Colonic mucosa (tissue), 4 donors: Measurements from ENCODE around the gene AGRP. TPM values are rescaled to one million over a fixed set of nuclear protein-coding genes. Genes with fewer than 3 reads are reported as not detected.
A peak's percentile ranks its signal among the peaks of the same experiment; 100 is the strongest.

Experiments
- DNase-seq: peaks from one replicate; pipeline ENCODE4 v3.0.0-alpha.2; 2020
- H3K27ac ChIP-seq: fragments of 200-600 bp; one replicate; pipeline ENCODE4 v1.8.0; 2021
- H3K27me3 ChIP-seq: fragments of 200-600 bp; one replicate; pipeline ENCODE4 v1.8.0; 2021
- H3K36me3 ChIP-seq: fragments of 200-600 bp; one replicate; pipeline ENCODE4 v1.8.0; 2021
- H3K4me1 ChIP-seq: fragments of 200-600 bp; one replicate; pipeline ENCODE4 v1.8.0; 2021; ENCODE audit warnings: mild to moderate bottlenecking
- H3K4me3 ChIP-seq: fragments of 200-600 bp; one replicate; pipeline ENCODE4 v1.8.0; 2021
- H3K9ac ChIP-seq, 2 donors: one replicate each; pipeline ENCODE4 v1.7.0; 2013; ENCODE audit warnings: control low read depth in 2 of 2, low read depth in 2 of 2, low read length in 2 of 2
- H3K9me3 ChIP-seq: fragments of 200-600 bp; one replicate; pipeline ENCODE4 v1.8.0; 2021
- intact Hi-C: fragments of 100-400 bp; cut with DNase I; formaldehyde crosslinking; loops from one replicate; pipeline ENCODE4 v1.14.1; 2022
- total RNA-seq, 2 donors: library from RNA; stranded (reverse); fragmentation: NEBNext Ultra II Directional in 1 of 2; extraction: Animal tissue kit (Norgen Biotek cat#: 25700) in 1 of 2; gene quantifications; one replicate each; pipeline ENCODE4 v1.2.1, GENCODE V29; 2021
- TF ChIP-seq, protein P1 (sequence below): fragments of 200-600 bp; IDR thresholded peaks from one replicate; pipeline ENCODE4 v1.8.0; 2022; ENCODE audit warnings: antibody characterized with exemption, mild to moderate bottlenecking
- donor health status: healthy.
- donor health status: DM: no; HTN: no; CAD: no.
- donor health status: DM: no; HTN: no; CAD: no.

The AGRP gene
- total RNA-seq, 2 donors from 2014 or later, result not detected

DNA sequence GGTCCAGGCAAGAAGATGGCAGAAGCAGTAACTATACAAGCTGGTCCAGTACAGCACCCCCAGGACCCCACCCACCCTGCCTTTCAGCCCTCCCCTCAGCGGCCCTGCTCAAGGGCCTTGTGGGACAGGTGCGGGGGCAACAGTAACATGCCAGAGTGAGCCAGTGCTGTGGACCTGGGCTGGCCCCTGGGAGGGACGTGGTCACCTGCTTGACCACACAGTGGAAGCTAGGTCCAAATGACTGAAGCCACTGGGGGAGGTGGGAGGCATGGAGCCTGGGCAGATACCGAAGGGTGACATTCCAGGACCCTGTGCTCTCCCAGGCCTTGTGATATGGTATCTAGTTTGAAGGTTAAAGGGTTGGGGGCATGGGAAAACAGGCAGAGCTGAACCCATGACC is 19.7 kb downstream of the AGRP start:
- H3K4me3 ChIP-seq, result no peak overlapping the region
- TF ChIP-seq, protein P1, sequence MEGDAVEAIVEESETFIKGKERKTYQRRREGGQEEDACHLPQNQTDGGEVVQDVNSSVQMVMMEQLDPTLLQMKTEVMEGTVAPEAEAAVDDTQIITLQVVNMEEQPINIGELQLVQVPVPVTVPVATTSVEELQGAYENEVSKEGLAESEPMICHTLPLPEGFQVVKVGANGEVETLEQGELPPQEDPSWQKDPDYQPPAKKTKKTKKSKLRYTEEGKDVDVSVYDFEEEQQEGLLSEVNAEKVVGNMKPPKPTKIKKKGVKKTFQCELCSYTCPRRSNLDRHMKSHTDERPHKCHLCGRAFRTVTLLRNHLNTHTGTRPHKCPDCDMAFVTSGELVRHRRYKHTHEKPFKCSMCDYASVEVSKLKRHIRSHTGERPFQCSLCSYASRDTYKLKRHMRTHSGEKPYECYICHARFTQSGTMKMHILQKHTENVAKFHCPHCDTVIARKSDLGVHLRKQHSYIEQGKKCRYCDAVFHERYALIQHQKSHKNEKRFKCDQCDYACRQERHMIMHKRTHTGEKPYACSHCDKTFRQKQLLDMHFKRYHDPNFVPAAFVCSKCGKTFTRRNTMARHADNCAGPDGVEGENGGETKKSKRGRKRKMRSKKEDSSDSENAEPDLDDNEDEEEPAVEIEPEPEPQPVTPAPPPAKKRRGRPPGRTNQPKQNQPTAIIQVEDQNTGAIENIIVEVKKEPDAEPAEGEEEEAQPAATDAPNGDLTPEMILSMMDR, result no peak
- intact Hi-C loops, result loop anchor here (2.0 kb wide), 1 partner anchor 35 kb away; no protein-coding TSS in a partner anchor
- H3K36me3 ChIP-seq, result no peaks in the 10 kb centered on the region
- H3K9me3 ChIP-seq, result no peaks in the 10 kb centered on the region
- peak overlapping the region; percentile 92 for H3K27ac ChIP-seq
- H3K27me3 ChIP-seq, result no peaks in the 10 kb centered on the region
- H3K4me1 ChIP-seq, result peaks cover 38% of the 10 kb centered on the region
- H3K9ac ChIP-seq, result peak overlapping the region; percentile 52 to 85
- DNase-seq, result peak; percentile 20

DNA sequence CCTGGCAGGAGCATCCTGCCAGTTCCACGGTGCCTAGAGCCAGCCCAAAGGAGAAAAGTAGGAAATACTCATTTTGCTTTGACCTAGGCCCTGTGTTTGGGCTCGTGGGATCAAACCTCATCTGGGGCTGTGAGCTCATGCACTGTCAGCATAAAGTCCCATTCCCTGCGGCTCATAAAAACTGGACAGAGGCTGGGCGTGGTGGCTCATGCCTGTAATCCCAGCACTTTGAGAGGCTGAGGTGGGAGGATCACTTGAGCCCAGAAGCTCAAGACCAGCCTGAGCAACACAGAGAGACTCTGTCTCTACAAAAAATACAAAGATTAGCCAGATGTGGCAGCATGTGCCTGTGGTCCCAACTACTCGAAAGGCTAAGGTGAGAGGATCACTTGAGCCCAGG is 20.3 kb downstream of the AGRP start:
- Histone ChIP-seq H3K9ac (peak overlapping the region; percentile 57 to 91), H3K4me3 (no peak overlapping the region), H3K27ac (peak overlapping the region; percentile 92), H3K27me3 (no peaks in the 10 kb centered on the region), H3K9me3 (no peaks in the 10 kb centered on the region), H3K36me3 (no peaks in the 10 kb centered on the region), H3K4me1 (peaks cover 38% of the 10 kb centered on the region)
- TF ChIP-seq, protein P1, result no peak
- peak; percentile 82 for DNase-seq
- intact Hi-C loops, result no loop called here

DNA sequence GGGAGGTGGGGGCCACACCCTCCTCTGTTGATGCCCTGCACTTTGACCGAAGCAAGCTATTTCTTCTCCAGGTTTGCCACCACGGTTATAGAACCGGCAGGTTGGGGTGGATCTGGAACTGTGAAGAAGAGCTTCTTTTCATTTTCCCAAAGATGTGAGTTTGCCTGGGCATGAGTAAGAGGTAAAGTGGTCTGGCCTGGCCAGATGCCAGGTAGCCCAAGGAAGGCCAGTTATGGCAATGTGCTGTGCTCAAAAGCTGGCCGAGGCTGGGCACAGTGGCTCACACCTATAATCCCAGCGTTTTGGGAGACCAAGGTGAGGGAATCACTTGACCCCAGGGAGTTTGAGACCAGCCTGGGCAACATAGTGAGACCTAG is 21.1 kb downstream of the AGRP start:
- TF ChIP-seq, protein P1, result no peak
- Histone ChIP-seq H3K36me3 (no peaks in the 10 kb centered on the region), H3K4me1 (peaks cover 43% of the 10 kb centered on the region), H3K9me3 (no peaks in the 10 kb centered on the region), H3K27me3 (no peaks in the 10 kb centered on the region), H3K4me3 (no peak overlapping the region), H3K27ac (peak overlapping the region; percentile 92), H3K9ac (peak overlapping the region; percentile 57 to 91)
- intact Hi-C loops, result no loop called here
- DNase-seq, result no peak

DNA sequence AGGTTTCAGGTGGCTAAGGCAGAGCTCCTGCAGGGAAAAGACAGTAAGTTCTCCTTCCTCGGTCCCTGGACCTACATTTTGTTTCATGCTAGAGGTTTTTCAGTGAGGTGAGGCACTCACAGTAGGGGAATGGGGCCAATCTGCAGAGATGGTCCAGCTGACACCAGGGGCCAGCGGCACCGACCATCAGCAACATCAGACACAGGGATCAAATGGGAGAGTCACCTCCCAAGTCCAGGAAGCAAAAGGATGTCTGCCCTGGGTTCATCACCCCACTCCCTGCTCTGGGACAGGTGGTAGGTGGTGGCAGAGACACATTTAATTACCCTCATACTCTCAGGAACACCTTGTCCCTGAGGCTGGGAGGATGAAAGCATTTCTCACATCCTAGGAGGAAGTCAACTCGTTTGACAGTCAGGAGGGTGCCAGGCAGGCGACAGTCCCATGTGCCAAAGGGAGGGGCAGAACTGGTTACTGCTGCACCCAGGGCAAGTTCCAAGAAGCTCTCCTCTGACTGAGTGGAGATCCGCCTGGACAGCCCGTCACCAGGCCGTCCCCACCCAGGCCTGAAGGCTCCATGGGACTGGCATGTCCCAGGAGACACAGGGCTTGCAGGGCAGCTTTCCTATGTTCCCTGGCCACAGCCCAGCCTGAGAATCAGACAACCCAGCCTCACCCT is 21.6 kb downstream of the AGRP start:
- peak overlapping the region; percentile 51 to 91 for H3K9ac ChIP-seq
- intact Hi-C loops, result no loop called here
- no peak overlapping the region for H3K4me3 ChIP-seq
- peak; percentile 94 for DNase-seq
- TF ChIP-seq, protein P1, result no peak
- H3K4me1 ChIP-seq, result peaks cover 47% of the 10 kb centered on the region
- H3K27ac ChIP-seq, result peak overlapping the region; percentile 92
- H3K9me3 ChIP-seq, result no peaks in the 10 kb centered on the region
- H3K36me3 ChIP-seq, result no peaks in the 10 kb centered on the region
- H3K27me3 ChIP-seq, result no peaks in the 10 kb centered on the region

DNA sequence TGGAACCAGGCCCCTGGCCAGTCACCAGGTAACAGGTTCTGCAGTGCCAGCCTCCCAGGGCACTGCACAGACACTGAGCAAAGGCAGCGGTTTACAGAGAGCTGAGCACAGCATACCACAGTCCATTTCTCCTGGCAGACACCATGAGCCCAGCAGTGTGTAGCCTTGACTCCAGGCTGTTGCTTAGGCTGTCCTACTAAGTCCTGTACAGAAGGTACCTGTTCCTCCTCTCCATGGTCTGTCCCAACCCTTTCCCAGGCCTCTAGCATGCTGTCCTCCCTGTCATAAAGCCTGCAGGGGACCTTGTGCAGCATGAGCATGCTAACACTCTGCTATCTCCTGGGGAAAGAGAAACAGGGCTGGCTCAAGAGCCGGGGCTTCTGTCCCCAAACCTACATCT is 22.4 kb downstream of the AGRP start:
- H3K9ac ChIP-seq, result peak overlapping the region; percentile 51 to 91

More for the DNA sequence above, 22.4 kb downstream of the AGRP start:
- intact Hi-C loops, result no loop called here
- no peak overlapping the region for H3K4me3 ChIP-seq
- no peak for DNase-seq
- H3K9me3 ChIP-seq, result no peaks in the 10 kb centered on the region
- peak overlapping the region; percentile 92 for H3K27ac ChIP-seq
- peaks cover 51% of the 10 kb centered on the region for H3K4me1 ChIP-seq
- H3K36me3 ChIP-seq, result no peaks in the 10 kb centered on the region
- no peaks in the 10 kb centered on the region for H3K27me3 ChIP-seq
- TF ChIP-seq, protein P1, result no peak
